SK-MEL-5 (cell line): Measurements from ENCODE around the gene ATG9A. TPM values are rescaled to one million over a fixed set of nuclear protein-coding genes. Genes with fewer than 3 reads are reported as not detected.
"Not testable (repeated sequence)": the region's sequence is repeated elsewhere in the genome, so short reads cannot be mapped to it uniquely, and the experiment has no call there.

ENCODE experiments used
- DNase-seq: peaks from one replicate; pipeline ENCODE4 v3.0.0-alpha.2; 2016; ENCODE audit warnings: low read depth, low spot score
- in situ Hi-C: cut with HindIII; loops from 2 replicates; pipeline ENCODE4 v1.10.0; 2016; ENCODE audit warnings: low sequenced_read_pairs, high pct_unique_total_duplicates, low pct_unique_long_range_greater_than_20kb
- polyA plus RNA-seq, 2 experiments: library from polyadenylated mRNA; depleted of rRNA; stranded (reverse); fragments of >200 nt; gene quantifications; 2 replicates each; pipeline ENCODE4 v1.2.3, GENCODE V29; 2015
- total RNA-seq: library from RNA; depleted of rRNA; stranded (reverse); fragments of >200 nt; shearing (Covaris generic); gene quantifications from 2 replicates; pipeline ENCODE4 v1.2.3, GENCODE V29; 2014; rRNA removed

Gene ATG9A
- 36.7 and 45.7 TPM in 2 replicates for total RNA-seq
- polyA plus RNA-seq (2015; cell fraction: cytosol; rRNA removed) = 84.4 and 97.1 TPM in 2 replicates
- polyA plus RNA-seq (2015; cell fraction: nucleus; rRNA removed) = 57.7 and 59.7 TPM in 2 replicates

- in situ Hi-C loops = no loop called here
- peak; percentile 99 for DNase-seq
These were observed at the start of gene ATG9A, which contains the start of gene ANKZF1 for GRCh38 chr2:219229305-219230058. Gene ATG9A, minus strand, starts transcription at chr2:219229636. Its CDS starts 1,612 bp downstream, at chr2:219228024. Gene ANKZF1, plus strand, starts transcription at chr2:219229806. Its CDS starts 452 bp downstream, at chr2:219230258.

DNA sequence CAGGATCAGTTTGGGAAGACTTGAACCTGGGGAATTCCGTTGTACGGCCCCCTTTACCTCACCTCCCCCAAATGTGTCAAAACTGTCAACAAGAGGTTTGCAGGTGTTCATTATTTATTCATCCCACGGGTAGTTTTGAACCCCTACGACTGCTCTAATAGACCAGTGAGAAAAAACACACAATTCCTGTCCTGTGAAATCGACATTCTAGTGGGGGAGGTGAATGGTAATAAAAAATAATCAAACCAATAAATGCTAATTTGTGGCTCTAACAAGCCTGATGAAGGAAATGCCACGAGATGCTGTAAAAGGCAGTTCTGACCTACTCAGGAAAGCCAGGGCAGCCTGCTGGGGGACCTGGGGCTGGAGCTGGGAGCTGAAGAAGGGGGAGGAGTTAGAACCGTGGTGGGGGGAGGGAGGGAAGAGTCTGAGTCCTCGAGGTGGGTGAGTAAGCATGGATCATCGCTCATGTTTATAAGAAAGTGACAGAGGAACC, 49.3 kb upstream of the ATG9A start:
- in situ Hi-C loops = no loop called here

DNA sequence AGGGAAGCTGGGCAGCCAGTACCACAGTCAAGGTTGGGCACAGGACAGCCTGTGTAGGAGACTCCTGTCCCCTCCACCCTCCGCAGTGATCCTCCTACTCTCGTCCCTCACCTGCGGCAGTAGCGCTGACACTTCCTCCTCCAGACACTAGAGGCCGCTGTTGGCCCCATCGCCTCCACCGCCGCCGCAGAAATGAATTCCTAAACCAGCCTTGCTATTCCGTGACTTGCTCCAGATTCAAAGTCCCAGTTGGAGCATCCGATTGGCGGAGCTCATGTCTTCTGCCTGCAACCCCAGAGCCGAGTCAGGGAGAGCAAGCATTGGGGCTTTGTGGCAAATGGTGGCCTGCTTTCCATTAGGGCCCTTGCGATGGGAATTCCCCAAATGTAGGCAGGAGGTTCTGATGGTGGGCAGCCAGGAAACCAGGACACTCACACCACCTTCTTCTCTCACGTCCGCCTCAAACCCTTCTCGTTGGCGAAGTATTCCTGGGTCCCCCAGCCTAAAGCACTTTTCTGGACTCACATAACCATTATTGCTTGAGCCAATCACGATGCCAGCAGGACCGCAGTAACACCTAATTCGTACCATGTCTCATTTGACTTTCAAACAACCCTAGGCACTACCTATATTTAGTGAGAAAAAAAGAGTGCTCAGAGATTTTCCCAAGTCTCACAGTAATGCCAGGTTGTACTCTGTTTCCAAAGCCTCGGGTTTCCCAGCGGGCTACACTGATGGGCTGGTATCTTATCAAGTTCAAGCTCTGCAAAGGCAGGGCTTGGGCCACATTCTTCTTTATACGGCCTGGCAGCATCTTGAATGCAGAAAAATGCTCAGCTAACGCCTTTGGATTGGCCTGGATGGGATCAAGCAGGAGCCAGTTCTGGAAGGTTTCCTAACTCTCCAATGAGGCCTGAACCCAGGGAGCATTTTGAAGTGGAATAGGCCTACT, 48.5 kb upstream of the ATG9A start:
- in situ Hi-C loops = no loop called here
- DNase-seq = peak; percentile 83

More for the DNA sequence above, 49.3 kb upstream of the ATG9A start:
- DNase-seq = no peak

DNA sequence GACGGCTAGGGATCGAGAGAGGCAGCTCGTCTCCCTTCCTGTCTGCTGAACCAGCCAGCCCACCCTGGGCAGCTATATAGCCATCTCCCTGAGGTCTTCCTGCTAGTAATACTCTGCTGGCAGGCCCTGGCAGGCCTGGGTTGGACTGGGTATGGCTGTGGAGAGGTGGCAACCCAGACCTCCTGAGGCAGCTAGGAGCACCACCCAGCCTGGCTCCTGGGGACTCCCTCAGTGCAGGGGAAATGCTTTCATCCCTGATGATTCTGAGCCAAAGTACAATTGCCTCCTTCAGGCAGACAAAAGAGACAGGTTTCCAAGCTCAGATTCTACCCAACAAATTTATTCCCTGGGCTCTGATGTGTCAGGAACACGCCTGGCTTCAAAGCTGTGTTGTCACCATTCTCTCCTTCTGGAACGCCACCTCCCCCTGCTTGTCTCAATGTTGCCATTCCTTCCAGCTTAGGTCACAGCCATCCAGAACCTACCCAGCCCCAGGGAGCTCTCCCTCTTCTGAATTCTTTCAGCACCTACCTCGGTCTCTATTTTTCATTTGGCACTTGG, 45.0 kb upstream of the ATG9A start:
- no peak for DNase-seq
- in situ Hi-C loops = no loop called here

DNA sequence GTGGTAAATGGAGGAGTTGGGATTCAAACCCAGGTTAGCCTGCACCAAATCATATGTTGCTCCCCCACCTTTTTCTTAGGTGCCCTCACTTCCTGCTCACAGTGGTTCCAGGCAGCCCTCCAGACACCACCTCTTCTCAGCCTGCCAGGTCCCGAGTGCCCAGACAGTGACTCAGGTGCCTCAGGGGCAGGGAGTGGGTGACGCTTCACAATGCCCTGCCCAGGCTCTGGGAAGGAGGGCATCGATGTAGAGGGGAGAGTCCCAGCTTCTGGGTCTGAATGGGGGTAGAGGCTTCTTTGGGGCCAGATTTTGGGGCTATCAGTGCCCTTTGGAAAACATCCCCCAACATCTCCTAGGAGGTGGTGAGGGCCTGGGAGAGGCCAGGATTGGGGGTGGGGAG, 44.5 kb upstream of the ATG9A start:
- in situ Hi-C loops = no loop called here
- DNase-seq = no peak

DNA sequence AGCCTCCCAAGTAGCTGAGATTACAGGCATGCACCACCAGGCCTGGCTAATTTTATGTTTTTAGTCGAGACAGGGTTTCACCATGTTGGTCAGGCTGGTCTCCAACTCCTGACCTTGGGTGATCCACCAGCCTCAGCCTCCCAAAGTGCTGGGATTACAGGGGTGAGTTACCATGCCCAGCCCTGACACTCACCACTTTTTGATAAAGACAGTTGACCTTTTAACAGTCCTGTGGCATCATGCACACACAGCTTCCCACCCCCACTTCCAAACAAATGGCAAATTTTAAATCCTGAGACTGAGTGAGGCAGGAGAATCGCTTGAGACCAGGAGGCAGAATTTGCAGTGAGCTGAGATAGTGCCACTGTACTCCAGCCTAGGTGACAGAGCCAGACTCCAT, 43.6 kb upstream of the ATG9A start:
- DNase-seq = no peak
- in situ Hi-C loops = no loop called here

- DNase-seq = no peak
- in situ Hi-C loops = no loop called here
These were observed 42.9 kb upstream of the ATG9A start for GRCh38 chr2:219272356-219272755.

DNA sequence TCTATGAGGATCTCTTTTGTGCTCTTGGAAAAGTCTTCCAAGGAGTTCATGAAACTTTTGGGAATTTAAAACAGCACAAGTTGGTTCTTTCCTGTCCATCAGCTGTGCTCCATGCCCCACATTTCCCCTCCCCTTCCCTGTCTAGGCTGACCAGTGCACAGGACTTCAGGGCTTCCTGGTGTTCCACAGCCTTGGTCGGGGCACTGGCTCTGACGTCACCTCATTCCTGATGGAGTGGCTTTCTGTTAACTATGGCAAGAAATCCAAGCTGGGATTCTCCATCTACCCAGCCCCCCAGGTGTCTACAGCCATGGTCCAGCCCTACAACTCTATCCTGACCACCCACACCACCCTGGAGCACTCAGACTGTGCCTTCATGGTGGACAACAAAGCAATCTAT, 41.6 kb upstream of the ATG9A start:
- in situ Hi-C loops = no loop called here

GRCh38 chr2:219270055-219270372, 40.6 kb upstream of the ATG9A start:
- DNase-seq = no peak
- in situ Hi-C loops = no loop called here

More for the DNA sequence above, 41.6 kb upstream of the ATG9A start:
- DNase-seq = no peak

DNA sequence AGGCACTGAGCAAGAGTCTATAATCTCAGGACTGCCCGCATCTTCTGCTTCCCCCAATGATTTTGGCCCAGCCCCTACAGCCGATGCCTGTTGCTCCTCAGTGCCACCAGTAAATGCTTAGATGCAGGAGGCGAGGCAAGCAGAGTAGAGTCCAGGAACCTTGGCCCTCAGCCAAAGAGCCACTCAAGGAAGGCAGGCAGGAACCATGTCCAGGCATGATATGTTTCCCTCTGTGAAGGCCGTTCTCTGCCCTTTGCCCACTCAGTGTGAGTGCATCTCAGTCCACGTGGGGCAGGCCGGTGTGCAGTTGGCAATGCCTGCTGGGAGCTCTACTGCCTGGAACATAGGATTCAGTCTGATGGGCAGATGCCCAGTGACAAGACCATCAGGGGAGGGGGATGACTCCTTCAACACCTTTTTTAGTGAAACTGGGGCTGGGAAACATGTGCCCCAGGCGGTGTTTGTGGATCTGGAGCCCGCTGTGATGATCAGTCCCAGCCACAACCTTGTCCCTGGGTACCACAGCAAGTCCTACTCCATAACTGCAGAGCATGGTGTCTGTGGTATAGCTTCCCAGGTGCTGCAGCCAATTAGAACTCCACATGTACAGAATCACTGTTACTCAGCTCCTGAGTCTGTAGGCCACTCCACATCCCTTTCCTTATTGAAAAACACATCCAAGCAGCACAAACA, 40.1 kb upstream of the ATG9A start:
- in situ Hi-C loops = no loop called here

GRCh38 chr2:219268294-219268693, 38.9 kb upstream of the ATG9A start:
- no peak for DNase-seq
- in situ Hi-C loops = no loop called here

More for the DNA sequence above, 40.1 kb upstream of the ATG9A start:
- DNase-seq = no peak

DNA sequence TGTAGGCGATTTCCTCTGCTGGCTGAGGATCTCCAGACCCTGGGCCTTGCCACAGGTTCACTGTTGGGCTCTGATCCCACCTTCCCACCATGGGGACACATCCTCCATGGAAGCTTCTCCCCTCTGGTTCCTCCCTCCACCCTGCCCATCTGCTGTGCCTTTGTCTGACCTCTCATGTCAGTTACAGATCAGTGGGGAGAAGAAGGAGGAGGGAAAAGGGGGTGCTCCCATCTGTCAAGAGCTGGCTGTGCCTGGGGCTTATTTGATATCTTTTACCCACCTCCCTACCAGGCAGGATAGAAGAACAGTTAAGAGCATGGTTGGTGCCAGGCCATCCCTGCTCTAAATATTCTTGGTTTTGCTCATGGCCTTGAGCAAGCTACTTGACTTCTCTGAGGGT, 37.5 kb upstream of the ATG9A start:
- DNase-seq = no peak
- in situ Hi-C loops = no loop called here

- no peak for DNase-seq
- in situ Hi-C loops = no loop called here
These were observed 36.8 kb upstream of the ATG9A start for GRCh38 chr2:219266232-219266631.

- DNase-seq = no peak
- in situ Hi-C loops = no loop called here
These were observed 31.8 kb upstream of the ATG9A start for GRCh38 chr2:219261024-219261855.

- in situ Hi-C loops, DNase-seq: not testable (repeated sequence)
These were observed 29.5 kb upstream of the ATG9A start for GRCh38 chr2:219258942-219259341.

DNA sequence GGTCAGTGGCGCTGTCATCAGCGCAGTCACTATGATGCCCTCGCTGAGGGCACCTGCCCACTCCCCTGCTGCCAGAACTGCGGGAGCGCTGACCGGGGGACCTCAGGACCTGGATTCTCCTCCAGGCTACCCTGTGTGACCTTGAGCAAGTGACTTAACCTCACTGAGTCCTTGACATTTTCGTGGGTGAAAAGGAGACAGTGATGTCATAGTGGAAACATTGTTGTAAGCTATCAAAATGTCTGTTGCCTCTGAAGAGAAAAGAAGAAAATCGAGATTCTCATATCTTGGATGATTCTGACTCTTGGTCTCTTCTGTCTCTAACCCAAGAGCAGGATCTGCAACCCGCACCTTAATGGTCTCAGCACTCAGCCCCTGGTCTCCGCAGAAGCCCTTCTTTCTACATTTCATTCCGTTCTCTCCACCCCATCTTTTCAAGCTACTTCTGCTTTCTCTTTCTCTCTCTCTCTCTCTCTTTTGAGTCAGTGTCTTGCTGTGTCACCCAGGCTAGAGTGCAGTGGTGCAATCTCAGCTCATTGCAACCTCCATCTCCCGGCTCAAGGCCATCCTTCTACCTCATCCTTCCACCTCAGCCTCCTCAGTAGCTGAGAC, 25.3 kb upstream of the ATG9A start:
- in situ Hi-C loops = no loop called here
- DNase-seq = no peak
